ENCODE data around the gene ZNF275.

Gene ZNF275

DNA sequence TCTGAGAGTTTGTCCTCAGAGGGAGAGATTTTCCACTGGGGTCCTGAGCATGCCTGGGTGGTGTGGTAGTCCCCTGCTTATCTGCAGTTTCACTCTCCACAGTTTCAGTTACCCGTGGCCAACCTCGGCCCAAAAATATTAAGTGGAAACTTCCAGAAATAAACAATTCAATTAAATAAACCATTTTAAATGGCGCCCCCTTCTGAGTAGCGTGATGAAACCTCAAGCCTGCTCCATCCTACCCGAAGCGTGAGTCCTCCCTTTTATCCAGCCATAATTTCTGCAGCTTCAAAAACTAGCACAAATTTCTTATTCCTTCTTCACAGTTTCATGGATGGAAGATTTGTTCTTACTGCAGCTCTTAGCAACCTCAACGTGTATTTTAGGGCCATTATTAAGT lies 40.5 kb downstream of the ZNF275 start:
- no peak overlapping the region for H3K27ac ChIP-seq
- no peaks in the 10 kb centered on the region for H3K36me3 ChIP-seq
- no peaks in the 10 kb centered on the region for H3K9me3 ChIP-seq
- H3K4me1 ChIP-seq (ENCODE audit: control insufficient read depth in 1 of 2, insufficient read depth in 1 of 2, low read depth in 1 of 2, low read length in 1 of 2), result no peaks in the 10 kb centered on the region
- H3K27me3 ChIP-seq, result no peaks in the 10 kb centered on the region
- TF ChIP-seq, protein P1, sequence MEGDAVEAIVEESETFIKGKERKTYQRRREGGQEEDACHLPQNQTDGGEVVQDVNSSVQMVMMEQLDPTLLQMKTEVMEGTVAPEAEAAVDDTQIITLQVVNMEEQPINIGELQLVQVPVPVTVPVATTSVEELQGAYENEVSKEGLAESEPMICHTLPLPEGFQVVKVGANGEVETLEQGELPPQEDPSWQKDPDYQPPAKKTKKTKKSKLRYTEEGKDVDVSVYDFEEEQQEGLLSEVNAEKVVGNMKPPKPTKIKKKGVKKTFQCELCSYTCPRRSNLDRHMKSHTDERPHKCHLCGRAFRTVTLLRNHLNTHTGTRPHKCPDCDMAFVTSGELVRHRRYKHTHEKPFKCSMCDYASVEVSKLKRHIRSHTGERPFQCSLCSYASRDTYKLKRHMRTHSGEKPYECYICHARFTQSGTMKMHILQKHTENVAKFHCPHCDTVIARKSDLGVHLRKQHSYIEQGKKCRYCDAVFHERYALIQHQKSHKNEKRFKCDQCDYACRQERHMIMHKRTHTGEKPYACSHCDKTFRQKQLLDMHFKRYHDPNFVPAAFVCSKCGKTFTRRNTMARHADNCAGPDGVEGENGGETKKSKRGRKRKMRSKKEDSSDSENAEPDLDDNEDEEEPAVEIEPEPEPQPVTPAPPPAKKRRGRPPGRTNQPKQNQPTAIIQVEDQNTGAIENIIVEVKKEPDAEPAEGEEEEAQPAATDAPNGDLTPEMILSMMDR (IDR thresholded peaks at IDR 0.05), result no peak
- H3K4me3 ChIP-seq (ENCODE audit: low read depth in 1 of 2, low read length in 1 of 2), result no peak overlapping the region

DNA sequence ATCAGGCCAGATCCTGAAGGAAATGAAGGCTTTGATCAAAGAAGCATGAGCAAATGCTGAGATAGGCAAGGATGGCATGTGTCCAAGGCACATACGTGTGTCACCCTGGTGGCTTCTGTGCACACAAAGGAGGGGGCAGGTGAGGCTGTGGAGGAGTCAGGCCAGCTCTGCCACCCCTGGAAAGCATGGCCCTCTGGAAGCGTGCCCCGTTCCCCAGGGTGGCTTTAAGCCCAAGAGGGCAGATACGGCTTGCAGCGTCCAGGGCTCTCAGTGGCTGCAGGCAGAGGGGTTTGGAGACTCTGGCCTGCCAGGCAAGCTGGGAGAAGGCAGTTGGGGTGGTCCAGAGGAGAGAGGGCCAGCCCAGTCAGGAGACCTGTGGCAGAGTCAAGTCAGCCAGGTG lies 41.6 kb downstream of the ZNF275 start:
- H3K36me3 ChIP-seq, result no peaks in the 10 kb centered on the region
- H3K27me3 ChIP-seq, result no peaks in the 10 kb centered on the region
- no peak overlapping the region for H3K4me3 ChIP-seq (ENCODE audit: low read depth in 1 of 2, low read length in 1 of 2)
- no peaks in the 10 kb centered on the region for H3K9me3 ChIP-seq
- H3K27ac ChIP-seq, result no peak overlapping the region
- TF ChIP-seq, protein P1 (IDR thresholded peaks at IDR 0.05), result no peak
- no peaks in the 10 kb centered on the region for H3K4me1 ChIP-seq (ENCODE audit: control insufficient read depth in 1 of 2, insufficient read depth in 1 of 2, low read depth in 1 of 2, low read length in 1 of 2)

DNA sequence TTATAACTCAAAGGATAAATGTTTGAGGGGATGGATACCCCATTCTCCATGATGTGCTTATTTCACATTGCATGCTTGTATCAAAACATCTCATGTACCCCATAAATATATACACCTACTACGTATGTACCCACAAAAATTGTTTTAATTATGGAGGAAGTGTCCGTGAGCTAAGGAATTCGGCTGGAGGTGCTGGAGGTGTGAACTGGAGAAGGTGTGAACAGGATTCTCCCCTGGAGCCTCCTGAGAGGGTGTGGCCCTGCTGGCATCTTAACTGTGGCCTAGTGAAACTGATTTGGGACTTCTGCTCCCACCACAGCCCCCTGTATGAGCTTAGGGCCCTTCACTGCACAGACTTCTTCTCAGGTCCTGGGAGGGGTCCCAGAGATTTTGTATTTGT lies 43.8 kb downstream of the ZNF275 start:
- Histone ChIP-seq H3K4me3 (ENCODE audit: low read depth in 1 of 2, low read length in 1 of 2) (no peak overlapping the region), H3K4me1 (ENCODE audit: control insufficient read depth in 1 of 2, insufficient read depth in 1 of 2, low read depth in 1 of 2, low read length in 1 of 2) (no peaks in the 10 kb centered on the region), H3K9me3 (no peaks in the 10 kb centered on the region), H3K36me3 (no peaks in the 10 kb centered on the region), H3K27ac (no peak overlapping the region), H3K27me3 (no peaks in the 10 kb centered on the region)
- TF ChIP-seq, protein P1 (IDR thresholded peaks at IDR 0.05), result no peak

DNA sequence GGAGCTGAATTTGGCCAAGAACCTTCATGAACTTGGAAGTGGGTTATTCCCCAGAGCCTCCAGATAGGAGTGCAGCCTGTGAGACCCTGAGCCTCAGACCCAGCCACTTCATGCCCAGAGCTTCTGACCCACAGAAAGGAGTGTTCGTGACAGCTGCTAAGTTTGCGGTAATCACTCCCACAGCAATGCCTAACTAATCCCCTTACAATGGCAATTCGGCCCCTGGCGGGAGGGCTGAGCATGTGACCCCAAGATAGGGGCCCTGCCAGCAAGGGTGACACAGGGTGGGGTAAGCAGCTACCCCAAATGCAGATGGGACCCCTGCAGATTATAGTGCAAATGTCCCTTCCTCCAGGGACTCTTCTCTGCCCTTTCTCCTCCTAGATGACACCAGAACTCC lies 44.7 kb downstream of the ZNF275 start:
- no peak overlapping the region for H3K4me3 ChIP-seq (ENCODE audit: low read depth in 1 of 2, low read length in 1 of 2)
- H3K27me3 ChIP-seq, result no peaks in the 10 kb centered on the region
- H3K36me3 ChIP-seq, result no peaks in the 10 kb centered on the region
- H3K27ac ChIP-seq, result no peak overlapping the region
- H3K9me3 ChIP-seq, result no peaks in the 10 kb centered on the region
- TF ChIP-seq, protein P1 (IDR thresholded peaks at IDR 0.05), result no peak
- H3K4me1 ChIP-seq (ENCODE audit: control insufficient read depth in 1 of 2, insufficient read depth in 1 of 2, low read depth in 1 of 2, low read length in 1 of 2), result no peaks in the 10 kb centered on the region

DNA sequence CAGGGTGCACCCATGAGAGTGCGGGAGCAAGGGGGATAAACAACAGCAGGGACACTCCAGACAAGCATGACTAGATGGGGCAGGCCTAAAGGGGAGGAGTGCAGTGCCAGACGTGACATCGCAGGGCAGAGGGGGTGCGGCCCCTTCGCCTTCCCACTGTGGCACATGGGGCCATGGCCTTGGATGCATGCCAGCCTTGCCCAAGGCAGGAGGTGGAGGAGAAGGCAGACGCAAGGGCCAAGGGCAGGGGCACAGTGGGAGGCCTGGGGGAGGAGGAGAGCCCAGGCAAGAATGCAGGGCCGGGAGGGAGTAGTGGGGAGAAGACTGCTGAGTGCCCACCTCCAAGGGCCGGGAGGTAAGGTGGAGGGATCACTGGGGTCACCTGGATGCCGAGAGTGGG lies 45.6 kb downstream of the ZNF275 start:
- Histone ChIP-seq H3K27me3 (no peaks in the 10 kb centered on the region), H3K36me3 (no peaks in the 10 kb centered on the region), H3K4me1 (ENCODE audit: control insufficient read depth in 1 of 2, insufficient read depth in 1 of 2, low read depth in 1 of 2, low read length in 1 of 2) (no peaks in the 10 kb centered on the region), H3K27ac (no peak overlapping the region), H3K4me3 (ENCODE audit: low read depth in 1 of 2, low read length in 1 of 2) (no peak overlapping the region), H3K9me3 (no peaks in the 10 kb centered on the region)
- TF ChIP-seq, protein P1 (IDR thresholded peaks at IDR 0.05), result no peak

DNA sequence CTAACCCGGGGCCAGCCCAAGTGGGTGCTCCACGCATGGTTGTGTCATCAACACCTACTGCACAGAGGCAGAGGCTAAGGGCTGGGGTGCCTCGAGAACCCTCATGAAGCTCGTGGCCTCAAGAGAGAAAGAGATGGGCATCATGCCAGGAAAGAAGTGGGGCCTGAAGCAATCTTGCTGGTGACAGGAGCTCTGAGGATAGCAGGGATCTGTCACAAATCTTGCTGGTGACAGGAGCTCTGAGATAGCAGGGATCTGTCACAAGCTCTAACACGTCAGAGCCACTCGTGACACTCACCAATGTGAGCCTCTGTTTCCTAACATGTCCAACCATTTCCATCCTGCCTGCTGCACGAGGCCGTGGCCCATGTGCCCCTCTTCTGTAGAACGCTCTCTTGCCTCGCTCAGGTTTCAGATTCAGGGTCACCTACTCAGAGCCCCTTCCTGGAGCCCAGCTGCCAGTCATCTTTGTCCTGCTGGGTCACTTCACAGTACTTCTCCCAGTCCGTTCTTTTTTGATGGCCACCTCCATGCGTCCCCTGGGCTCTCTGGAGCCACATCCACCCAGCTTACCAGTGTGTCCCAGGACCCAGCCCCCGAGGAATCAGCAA lies 46.1 kb downstream of the ZNF275 start:
- Histone ChIP-seq H3K27ac (no peak overlapping the region), H3K27me3 (no peaks in the 10 kb centered on the region), H3K9me3 (no peaks in the 10 kb centered on the region), H3K36me3 (no peaks in the 10 kb centered on the region), H3K4me3 (ENCODE audit: low read depth in 1 of 2, low read length in 1 of 2) (no peak overlapping the region), H3K4me1 (ENCODE audit: control insufficient read depth in 1 of 2, insufficient read depth in 1 of 2, low read depth in 1 of 2, low read length in 1 of 2) (no peaks in the 10 kb centered on the region)
- TF ChIP-seq, protein P1 (IDR thresholded peaks at IDR 0.05), result no peak

Measured in neutrophil (primary cell).